Gastroesophageal sphincter (tissue), 4 donors: ENCODE results near the gene RNU11. TPM values are rescaled to one million over a fixed set of nuclear protein-coding genes. Genes with fewer than 3 reads are reported as not detected.
A peak's percentile ranks its signal among the peaks of the same experiment; 100 is the strongest.

Experiments used
- ATAC-seq: fragments of 150-250 bp; one replicate; pipeline ENCODE4 v1.9.1; 2016; ENCODE audit warnings: mild to moderate bottlenecking, moderate library complexity
- H3K27ac ChIP-seq, 4 donors: fragments of 200-600 bp; sonication (generic) in 3 of 4; 1 replicate in 3 of 4; 2 replicates in 1 of 4; pipeline ENCODE4 v1.5.1; 2016 to 2019
- H3K27me3 ChIP-seq: fragments of 200-600 bp; sonication (generic); one replicate; pipeline ENCODE4 v1.5.1; 2019
- H3K36me3 ChIP-seq, 2 donors: fragments of 200-600 bp; sonication (generic); one replicate each; pipeline ENCODE4 v1.5.1; 2019; ENCODE audit warnings: control low read depth in 1 of 2
- H3K4me1 ChIP-seq, 3 donors: fragments of 200-600 bp; sonication (generic); 1 replicate in 2 of 3; 2 replicates in 1 of 3; pipeline ENCODE4 v1.5.1; 2016 to 2019; ENCODE audit warnings: control low read depth in 2 of 3
- H3K4me3 ChIP-seq, 2 donors: fragments of 200-600 bp; sonication (generic); one replicate each; pipeline ENCODE4 v1.5.1; 2019; ENCODE audit warnings: mild to moderate bottlenecking in 1 of 2, moderate library complexity in 1 of 2
- H3K9me3 ChIP-seq, 3 donors: fragments of 200-600 bp; sonication (generic); one replicate each; pipeline ENCODE4 v1.5.1; 2017 to 2019; ENCODE audit warnings: control low read depth in 2 of 3
- CTCF ChIP-seq, 4 experiments: fragments of 200-600 bp in 2 of 4; fragments of 450-650 bp in 2 of 4; sonication (generic) in 1 of 4; IDR thresholded peaks; one replicate each; pipeline ENCODE4 v1.5.1; 2017 to 2019; ENCODE audit warnings: antibody characterized with exemption in 4 of 4, mild to moderate bottlenecking in 2 of 4, moderate library complexity in 2 of 4
- EP300 ChIP-seq: sonication (generic); formaldehyde crosslinking; IDR thresholded peaks from one replicate; pipeline ENCODE4 v1.6.1; 2017; ENCODE audit warnings: antibody characterized with exemption, mild to moderate bottlenecking
- POLR2A ChIP-seq, 2 donors: fragments of 450-650 bp; IDR thresholded peaks; one replicate each; pipeline ENCODE4 v1.6.1; 2017; ENCODE audit warnings: antibody characterized with exemption in 2 of 2, mild to moderate bottlenecking in 2 of 2, moderate library complexity in 1 of 2
- POLR2AphosphoS5 ChIP-seq: sonication (generic); formaldehyde crosslinking; IDR thresholded peaks from one replicate; pipeline ENCODE4 v1.6.1; 2017; ENCODE audit warnings: antibody characterized with exemption
- WGBS, 2 donors: methylation state at CpG; one replicate each; pipeline ENCODE4 v1.1.5; 2018; ENCODE audit warnings: low coverage in 1 of 2; 5-methylcytosine and 5-hydroxymethylcytosine counted together
- total RNA-seq, 4 donors: library from RNA; depleted of rRNA; stranded (reverse); fragments of >200 nt; gene quantifications; one replicate each; pipeline ENCODE4 v1.1.0, GENCODE V29; 2016

The RNU11 gene
- not detected for total RNA-seq

DNA sequence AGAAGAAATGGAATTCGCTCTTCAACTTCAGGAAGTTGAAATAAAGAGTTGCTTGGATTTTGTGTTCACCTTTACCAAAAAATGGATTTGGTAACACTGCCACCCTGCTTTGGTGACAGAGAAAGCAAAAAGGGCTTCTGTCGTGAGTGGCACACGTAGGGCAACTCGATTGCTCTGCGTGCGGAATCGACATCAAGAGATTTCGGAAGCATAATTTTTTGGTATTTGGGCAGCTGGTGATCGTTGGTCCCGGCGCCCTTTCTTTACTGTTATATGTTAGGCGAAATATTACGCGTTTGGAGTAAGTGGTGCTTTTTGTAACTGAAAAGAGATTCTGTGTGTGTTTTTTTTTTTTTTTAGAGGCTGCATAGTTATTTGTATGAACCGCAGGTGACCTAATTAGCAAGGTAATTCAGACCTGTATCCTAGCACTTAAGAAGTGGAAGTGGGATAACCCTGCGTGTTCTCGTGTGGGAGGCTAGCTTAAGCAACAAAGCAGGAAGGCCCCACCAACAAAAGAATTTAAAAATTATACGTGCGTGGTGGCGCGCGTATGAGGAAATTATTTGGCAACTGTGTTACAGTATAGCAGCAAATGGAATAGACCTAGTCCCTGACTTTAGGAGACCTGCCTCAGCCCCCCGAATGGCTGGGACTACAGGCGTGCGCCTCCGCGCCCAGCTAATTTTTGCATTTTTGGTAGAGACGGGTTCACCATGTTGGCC lies at the start of gene RNU11:
Gene RNU11, plus strand, starts transcription at position 127 of the 725 bp plus-strand sequence.
- Histone ChIP-seq H3K9me3 (no peaks in the 10 kb centered on the region), H3K27me3 (no peaks in the 10 kb centered on the region), H3K4me1 (peaks cover 0 to 30% (median 9%) of the 10 kb centered on the region in 3 donors), H3K27ac (peak within 1 kb of the TSS; percentile 91 to 93 (median 92)), H3K36me3 (no peaks in the 10 kb centered on the region), H3K4me3 (peak within 1 kb of the TSS; percentile 36 to 50)
- TF ChIP-seq EP300 (no peak), CTCF (IDR thresholded peaks at IDR 0.05) (no peak), POLR2AphosphoS5 (peak; percentile 100), POLR2A (IDR thresholded peaks at IDR 0.05) (peak; percentile 99 to 100)
- ATAC-seq = peak; percentile 91
- 1 to 2% methylated on average over 18 to 27 of the region's 28 CpGs for WGBS, 2 donors

DNA sequence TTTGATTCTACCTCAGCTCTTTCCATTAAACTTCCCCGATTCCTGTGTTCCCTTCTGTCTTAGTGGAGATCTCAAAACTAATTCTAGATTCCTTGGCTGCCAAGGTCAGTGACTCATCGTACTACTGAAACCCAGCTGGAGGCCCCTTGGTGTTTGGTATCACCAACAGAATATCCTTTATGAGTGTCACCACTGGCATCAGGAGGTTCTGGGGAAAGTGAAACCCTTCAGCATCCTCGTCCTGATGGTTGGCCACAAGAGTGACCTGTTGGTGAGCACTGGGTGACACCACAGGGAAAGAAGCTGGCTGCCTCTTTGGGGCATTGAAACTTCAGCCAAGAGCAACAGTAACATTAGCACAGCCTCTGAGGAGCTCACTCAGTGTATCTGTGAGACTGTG lies 46.7 kb upstream of the RNU11 start:
- no peaks in the 10 kb centered on the region for H3K27me3 ChIP-seq
- TF ChIP-seq POLR2AphosphoS5 (peak; percentile 7), CTCF (IDR thresholded peaks at IDR 0.05) (no peak)
- no peak for ATAC-seq
- WGBS, 2 donors = 32 to 33% methylated on average over 1 to 3 of the region's 3 CpGs
- H3K9me3 ChIP-seq = no peaks in the 10 kb centered on the region
- H3K4me1 ChIP-seq = peaks cover 0 to 15% (median 0%) of the 10 kb centered on the region in 3 donors
- H3K27ac ChIP-seq = peak overlapping the region in 3 of 4 donors; percentile 29 to 54 (median 35)
- peaks cover 3 to 63% of the 10 kb centered on the region in 2 donors for H3K36me3 ChIP-seq
- no peak overlapping the region for H3K4me3 ChIP-seq

- WGBS, 2 donors = 8 to 30% methylated on average over 5 to 8 of the region's 15 CpGs
- Histone ChIP-seq H3K27me3 (no peaks in the 10 kb centered on the region), H3K27ac (peak overlapping the region in 3 of 4 donors; percentile 24 to 54 (median 29)), H3K4me3 (no peak overlapping the region), H3K9me3 (no peaks in the 10 kb centered on the region), H3K4me1 (peaks cover 0 to 15% (median 0%) of the 10 kb centered on the region in 3 donors), H3K36me3 (peaks cover 3 to 74% of the 10 kb centered on the region in 2 donors)
- peak; percentile 46 for ATAC-seq
- TF ChIP-seq CTCF (IDR thresholded peaks at IDR 0.05) (peak in 3 of 4 experiments; percentile 71 to 82 (median 77)), POLR2AphosphoS5 (no peak), EP300 (no peak), POLR2A (IDR thresholded peaks at IDR 0.05) (no peak)
Observed at GRCh38 chr1:28602536-28603439, 45.6 kb upstream of the RNU11 start.

GRCh38 chr1:28604411-28604810 lies 44.0 kb upstream of the RNU11 start:
- H3K4me3 ChIP-seq = no peak overlapping the region
- peaks cover 0 to 15% (median 0%) of the 10 kb centered on the region in 3 donors for H3K4me1 ChIP-seq
- H3K9me3 ChIP-seq = no peaks in the 10 kb centered on the region
- no peak for ATAC-seq
- peaks cover 3 to 90% of the 10 kb centered on the region in 2 donors for H3K36me3 ChIP-seq
- no peak for TF ChIP-seq POLR2A (IDR thresholded peaks at IDR 0.05)
- no peak for TF ChIP-seq POLR2AphosphoS5
- WGBS, 2 donors = 93% methylated on average over 3 of the region's 5 CpGs; no CpG with 5 or more reads in 1 of the 2 donors
- no peaks in the 10 kb centered on the region for H3K27me3 ChIP-seq
- H3K27ac ChIP-seq = no peak overlapping the region

GRCh38 chr1:28604962-28605361 lies 43.4 kb upstream of the RNU11 start:
- ATAC-seq = no peak
- WGBS, 2 donors = 76% methylated on average over 4 of the region's 6 CpGs; no CpG with 5 or more reads in 1 of the 2 donors
- H3K36me3 ChIP-seq = peaks cover 3 to 91% of the 10 kb centered on the region in 2 donors
- H3K27ac ChIP-seq = no peak overlapping the region
- peaks cover 0 to 15% (median 0%) of the 10 kb centered on the region in 3 donors for H3K4me1 ChIP-seq
- H3K27me3 ChIP-seq = no peaks in the 10 kb centered on the region
- TF ChIP-seq EP300 (no peak), POLR2AphosphoS5 (no peak), CTCF (IDR thresholded peaks at IDR 0.05) (no peak), POLR2A (IDR thresholded peaks at IDR 0.05) (no peak)
- no peak overlapping the region for H3K4me3 ChIP-seq
- H3K9me3 ChIP-seq = no peaks in the 10 kb centered on the region
